Activated CD4-positive, alpha-beta T cell treated with anti-CD3 and anti-CD28 coated beads, Interleukin-2, amount 50 U/mL, for 4 hours (primary cell): ENCODE measurements around the gene ZBTB49.

Experiments
- DNase-seq, 2 experiments: peaks; one replicate each; pipeline ENCODE4 v3.0.0-alpha.2; 2020

The ZBTB49 gene

DNA sequence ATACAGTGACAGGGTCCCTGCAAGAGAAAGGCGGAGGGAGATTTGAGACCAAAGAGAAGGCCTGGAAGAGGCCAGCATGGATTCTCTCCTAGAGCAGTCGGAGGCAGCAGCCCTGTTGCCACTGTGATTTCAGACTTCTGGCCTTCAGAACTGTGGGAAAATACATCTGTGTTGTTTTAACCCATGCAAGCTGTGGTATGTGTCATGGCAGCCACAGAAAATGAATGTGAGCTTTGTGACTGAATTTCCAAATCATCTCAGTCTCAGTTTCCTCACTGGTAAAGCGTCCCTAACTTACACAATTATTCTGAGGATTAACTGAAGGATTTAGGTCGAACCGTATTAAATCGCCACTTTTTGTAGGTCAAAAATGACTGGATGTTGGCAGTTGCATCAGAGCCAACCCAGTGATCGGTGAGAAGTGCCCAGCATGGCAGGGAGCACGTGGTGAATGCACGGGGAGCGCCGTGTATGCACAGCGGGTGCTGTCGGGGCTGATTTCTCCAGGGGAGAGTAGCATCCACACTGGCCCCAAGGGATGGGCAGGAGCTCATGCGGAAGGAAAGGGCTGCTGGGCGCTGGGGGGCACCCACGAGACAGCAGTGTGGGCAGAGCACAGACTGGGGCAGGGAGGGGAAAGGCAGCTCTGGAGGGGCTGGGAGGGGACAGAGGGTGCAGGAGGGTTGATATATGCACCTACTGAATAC is 73.1 kb downstream of the ZBTB49 start:
- no peak for DNase-seq

DNA sequence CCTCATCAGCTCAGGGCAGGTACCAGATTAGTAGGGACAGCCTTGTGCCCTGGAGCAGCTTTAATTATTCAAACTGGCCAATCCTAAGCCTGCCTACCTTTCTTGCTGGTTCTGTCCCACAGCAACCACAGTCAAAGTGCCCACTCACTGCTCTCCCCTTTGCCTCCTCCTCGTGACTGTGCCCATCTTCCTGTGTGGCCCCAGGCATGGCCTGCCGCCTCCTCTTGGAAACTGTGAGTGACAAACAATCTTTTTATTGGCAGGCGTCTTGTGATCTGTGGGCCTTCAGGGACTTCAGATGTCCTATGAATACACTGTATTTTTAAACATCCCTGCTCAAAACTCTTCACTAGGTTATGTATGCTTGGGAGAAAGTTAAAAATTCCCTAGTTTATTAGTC is 74.0 kb downstream of the ZBTB49 start:
- DNase-seq, result no peak

GRCh38 chr4:4364486-4365208 is 74.6 kb downstream of the ZBTB49 start:
- DNase-seq, result no peak

- no peak for DNase-seq
These were observed 78.9 kb downstream of the ZBTB49 start for GRCh38 chr4:4368809-4369580.
